OCI-LY7 (cell line): ENCODE data around the gene RAB6B. TPM values are rescaled to one million over a fixed set of nuclear protein-coding genes. Genes with fewer than 3 reads are reported as not detected.

Source experiments
- BruUV-seq: library from RNA; stranded (reverse); fragments of 400-500 nt; replicated peaks from 2 replicates; lab custom pipeline; 2021; lab: Mats Ljungman, UMichigan
- CTCF ChIA-PET: fragments of 300-600 bp; sonication (Branson Sonifier 250); formaldehyde crosslinking; loops from one replicate; lab custom pipeline; 2022; ENCODE audit warnings: antibody characterized with exemption; ENCODE audit not compliant: unreplicated experiment; lab: Charles Lee
- POLR2A ChIA-PET: fragments of 300-600 bp; sonication (Branson Sonifier 250); formaldehyde crosslinking; loops from one replicate; lab custom pipeline; 2022; ENCODE audit warnings: antibody characterized with exemption; lab: Charles Lee
- DNase-seq: peaks from one replicate; pipeline ENCODE4 v3.0.0-alpha.2; 2015; ENCODE audit warnings: low spot score
- H2AFZ ChIP-seq: fragments of 200-600 bp; sonication (generic), shearing (Covaris generic); 2 replicates; pipeline ENCODE4 v1.6.1; 2014; ENCODE audit warnings: mild to moderate bottlenecking, antibody characterized with exemption, low read length, moderate library complexity
- H3K27ac ChIP-seq: fragments of 200-600 bp; sonication (generic); 2 replicates; pipeline ENCODE4 v1.5.1; 2014; ENCODE audit warnings: mixed run types, low read depth, mild to moderate bottlenecking, moderate library complexity, low read length, inconsistent platforms; ENCODE audit not compliant: poor library complexity, severe bottlenecking
- H3K36me3 ChIP-seq: fragments of 200-600 bp; sonication (generic); 2 replicates; pipeline ENCODE4 v1.6.1; 2014; ENCODE audit warnings: mild to moderate bottlenecking, antibody characterized with exemption, low read length, moderate library complexity, mixed read lengths; ENCODE audit not compliant: insufficient read depth
- H3K4me1 ChIP-seq: fragments of 200-600 bp; sonication (generic); 2 replicates; pipeline ENCODE4 v1.5.1; 2014; ENCODE audit warnings: mild to moderate bottlenecking, low read length; ENCODE audit not compliant: insufficient read depth, poor library complexity, severe bottlenecking
- H3K4me2 ChIP-seq: fragments of 200-600 bp; sonication (generic); 2 replicates; pipeline ENCODE4 v1.6.1; 2014; ENCODE audit warnings: mild to moderate bottlenecking, low read length
- H3K4me3 ChIP-seq: fragments of 200-600 bp; sonication (generic); 2 replicates; pipeline ENCODE4 v1.5.1; 2014; ENCODE audit warnings: mild to moderate bottlenecking, low read depth, low read length; ENCODE audit not compliant: poor library complexity, severe bottlenecking
- H3K79me2 ChIP-seq: fragments of 200-600 bp; sonication (generic); 2 replicates; pipeline ENCODE4 v1.6.1; 2016; ENCODE audit warnings: low read depth, mild to moderate bottlenecking, low read length, moderate library complexity, mixed read lengths; ENCODE audit not compliant: insufficient read depth
- H3K9me2 ChIP-seq: fragments of 200-600 bp; sonication (generic); 2 replicates; pipeline ENCODE4 v1.6.1; 2016; ENCODE audit warnings: mild to moderate bottlenecking, low read length, mixed read lengths; ENCODE audit not compliant: insufficient read depth
- H3K9me3 ChIP-seq: fragments of 200-600 bp; sonication (generic); 2 replicates; pipeline ENCODE4 v1.6.1; 2014; ENCODE audit warnings: mild to moderate bottlenecking, mixed run types, low read length, mixed read lengths
- H4K20me1 ChIP-seq: fragments of 200-600 bp; sonication (generic); 2 replicates; pipeline ENCODE4 v1.6.1; 2014; ENCODE audit warnings: mild to moderate bottlenecking, antibody characterized with exemption, low read length, moderate library complexity, mixed read lengths; ENCODE audit not compliant: insufficient read depth
- EZH2phosphoT487 ChIP-seq: fragments of 200-600 bp; sonication (generic); IDR thresholded peaks from 2 replicates; pipeline ENCODE4 v1.6.1; 2018; ENCODE audit warnings: low read depth, borderline replicate concordance, mild to moderate bottlenecking, mixed run types, antibody characterized with exemption, low read length, moderate library complexity, mixed read lengths
- intact Hi-C: fragments of 100-400 bp; cut with micrococcal nuclease; formaldehyde crosslinking; loops from one replicate; pipeline ENCODE4 v1.10.0; 2022; ENCODE audit not compliant: unreplicated experiment
- total RNA-seq, 2 experiments: library from RNA; depleted of rRNA in 1 of 2; stranded (reverse); fragments of >200 nt in 1 of 2; shearing (Covaris generic) in 1 of 2; gene quantifications; 2 replicates each; pipeline ENCODE4 v1.2.3, GENCODE V29; 2014 to 2022
- TF ChIP-seq, protein P1 (sequence below): fragments of 200-600 bp; sonication (generic); conservative IDR thresholded peaks from 2 replicates; pipeline ENCODE4 v1.5.1; 2014; ENCODE audit warnings: mild to moderate bottlenecking, antibody characterized with exemption, low read length, moderate library complexity, mixed read lengths

The RAB6B gene
- total RNA-seq, 2 experiments from 2014 or later: not detected

DNA sequence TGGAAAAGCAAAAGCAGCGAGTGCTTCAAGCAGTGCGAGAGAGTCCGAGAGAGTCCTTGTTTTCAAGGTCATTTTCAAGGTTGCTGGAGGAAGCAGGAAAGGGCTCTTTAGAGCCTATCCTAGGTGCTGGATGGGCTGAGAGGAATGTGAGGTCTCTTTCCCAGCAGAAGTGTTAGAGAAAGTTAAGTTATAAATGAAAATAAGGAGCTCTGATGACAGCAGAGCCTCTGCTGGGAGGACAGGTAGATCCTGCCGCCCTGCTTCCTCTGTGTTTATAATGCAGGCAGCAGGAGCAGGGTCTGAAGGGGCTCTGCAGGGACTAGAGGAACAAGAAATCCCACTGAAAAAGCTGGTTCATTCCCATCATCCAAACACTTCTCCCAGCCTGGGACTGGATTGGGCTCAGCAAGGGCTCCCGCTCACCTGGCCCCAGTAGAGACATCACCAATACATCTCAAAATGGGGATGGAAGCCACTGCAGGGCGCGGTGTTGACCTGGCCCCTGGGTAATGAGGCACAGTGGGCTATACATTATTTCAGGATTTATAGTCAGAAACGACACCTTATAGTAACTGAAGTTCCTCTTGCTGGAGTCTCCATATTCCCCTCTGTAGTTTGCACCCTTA lies 41.5 kb upstream of the RAB6B start:
- no TSS peak for BruUV-seq
- CTCF ChIA-PET: no interaction called here
- TF ChIP-seq, protein P1, sequence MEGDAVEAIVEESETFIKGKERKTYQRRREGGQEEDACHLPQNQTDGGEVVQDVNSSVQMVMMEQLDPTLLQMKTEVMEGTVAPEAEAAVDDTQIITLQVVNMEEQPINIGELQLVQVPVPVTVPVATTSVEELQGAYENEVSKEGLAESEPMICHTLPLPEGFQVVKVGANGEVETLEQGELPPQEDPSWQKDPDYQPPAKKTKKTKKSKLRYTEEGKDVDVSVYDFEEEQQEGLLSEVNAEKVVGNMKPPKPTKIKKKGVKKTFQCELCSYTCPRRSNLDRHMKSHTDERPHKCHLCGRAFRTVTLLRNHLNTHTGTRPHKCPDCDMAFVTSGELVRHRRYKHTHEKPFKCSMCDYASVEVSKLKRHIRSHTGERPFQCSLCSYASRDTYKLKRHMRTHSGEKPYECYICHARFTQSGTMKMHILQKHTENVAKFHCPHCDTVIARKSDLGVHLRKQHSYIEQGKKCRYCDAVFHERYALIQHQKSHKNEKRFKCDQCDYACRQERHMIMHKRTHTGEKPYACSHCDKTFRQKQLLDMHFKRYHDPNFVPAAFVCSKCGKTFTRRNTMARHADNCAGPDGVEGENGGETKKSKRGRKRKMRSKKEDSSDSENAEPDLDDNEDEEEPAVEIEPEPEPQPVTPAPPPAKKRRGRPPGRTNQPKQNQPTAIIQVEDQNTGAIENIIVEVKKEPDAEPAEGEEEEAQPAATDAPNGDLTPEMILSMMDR: no peak
- no peak for TF ChIP-seq EZH2phosphoT487

DNA sequence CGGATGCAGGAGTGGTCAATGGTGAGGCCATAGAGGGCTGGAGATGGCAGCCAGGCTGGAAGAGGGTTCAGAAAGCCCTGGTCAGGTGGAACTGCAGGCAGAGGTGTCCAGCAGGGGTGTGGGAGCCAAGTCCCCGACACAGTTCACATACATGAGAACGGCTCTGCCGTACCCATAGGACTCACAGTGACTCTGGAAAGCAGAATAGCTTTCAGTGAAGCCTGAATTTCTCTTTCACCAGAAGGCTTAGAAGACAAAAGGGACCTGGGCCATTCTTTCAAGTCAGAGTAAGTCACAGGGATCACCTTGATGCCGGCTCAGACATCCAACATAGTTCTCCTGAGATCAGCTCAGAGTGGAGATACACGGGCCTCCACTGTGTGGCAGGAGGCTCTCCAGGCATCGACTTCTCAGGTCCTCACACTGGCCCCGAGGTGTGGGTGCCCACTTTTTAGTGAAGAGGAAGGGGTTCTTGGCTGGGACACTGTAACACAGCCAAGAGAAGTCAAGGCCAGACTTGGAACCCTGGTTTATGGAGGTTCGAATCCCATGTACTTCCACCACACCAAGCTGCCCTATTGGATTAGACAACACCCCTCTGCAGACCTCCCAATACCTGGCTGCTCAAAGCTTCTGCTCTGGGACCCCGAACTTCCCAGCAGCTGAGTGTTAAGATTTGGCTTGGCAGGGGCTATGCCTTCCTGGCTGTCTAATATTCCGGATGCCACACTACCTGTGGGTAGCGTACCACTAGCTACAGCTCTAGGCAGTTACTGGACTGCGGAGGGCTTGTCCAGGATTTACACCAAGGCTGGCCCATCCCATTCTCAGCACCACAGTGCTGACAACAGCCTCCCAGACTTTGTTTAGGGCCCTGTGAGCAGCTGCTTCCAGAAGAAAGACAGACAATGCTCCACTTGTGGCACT lies 40.4 kb upstream of the RAB6B start:
- POLR2A ChIA-PET: interaction anchor here (1.2 kb wide), 1 partner anchor 14 kb away, joined by 3 read pairs; no protein-coding TSS in a partner anchor
- intact Hi-C loops: loop anchor here (10.0 kb wide), 1 partner anchor 279 kb away; no protein-coding TSS in a partner anchor
- CTCF ChIA-PET: interaction anchor here (0.6 kb wide), 1 partner anchor 129 kb away, joined by 3 read pairs; no protein-coding TSS in a partner anchor
- no TSS peak for BruUV-seq
- no peaks in the 10 kb centered on the region for H3K9me3 ChIP-seq
- no peak for TF ChIP-seq EZH2phosphoT487
- TF ChIP-seq, protein P1: no peak
- no peaks in the 10 kb centered on the region for H4K20me1 ChIP-seq
- no peak overlapping the region for H3K4me3 ChIP-seq
- H2AFZ ChIP-seq: no peak overlapping the region
- H3K4me2 ChIP-seq: no peak overlapping the region
- no peak overlapping the region for H3K27ac ChIP-seq
- no peaks in the 10 kb centered on the region for H3K4me1 ChIP-seq
- H3K9me2 ChIP-seq: no peaks in the 10 kb centered on the region
- H3K79me2 ChIP-seq: no peaks in the 10 kb centered on the region
- H3K36me3 ChIP-seq: no peaks in the 10 kb centered on the region
- DNase-seq: no peak

More for the DNA sequence above, 41.5 kb upstream of the RAB6B start:
- H3K4me2 ChIP-seq: no peak overlapping the region
- H3K9me3 ChIP-seq: no peaks in the 10 kb centered on the region
- no peaks in the 10 kb centered on the region for H3K79me2 ChIP-seq
- no peak for DNase-seq
- no peak overlapping the region for H2AFZ ChIP-seq
- no peaks in the 10 kb centered on the region for H3K9me2 ChIP-seq
- no peak overlapping the region for H3K27ac ChIP-seq
- no peak overlapping the region for H3K4me3 ChIP-seq
- POLR2A ChIA-PET: interaction anchor here (1.2 kb wide), 1 partner anchor 13 kb away, joined by 3 read pairs; no protein-coding TSS in a partner anchor
- no peaks in the 10 kb centered on the region for H4K20me1 ChIP-seq
- intact Hi-C loops: loop anchor here (10.0 kb wide), 1 partner anchor 278 kb away; no protein-coding TSS in a partner anchor
- no peaks in the 10 kb centered on the region for H3K36me3 ChIP-seq
- H3K4me1 ChIP-seq: no peaks in the 10 kb centered on the region
